Thymus (tissue), 11 donors: Measurements from ENCODE around the gene UST. TPM values are rescaled to one million over a fixed set of nuclear protein-coding genes. Genes with fewer than 3 reads are reported as not detected.

Source experiments
- DNase-seq, 9 donors: peaks; one replicate each; pipeline ENCODE4 v3.0.0-alpha.2; 2013; ENCODE audit warnings: low spot score in 9 of 9, low read depth in 6 of 9, missing footprints in 1 of 9
- H3K27ac ChIP-seq, 2 donors: one replicate each; pipeline ENCODE4 v1.5.1; 2013; ENCODE audit warnings: control low read depth in 1 of 2, low read depth in 1 of 2, low read length in 1 of 2, mild to moderate bottlenecking in 1 of 2, moderate library complexity in 1 of 2
- H3K27me3 ChIP-seq, 2 donors: one replicate each; pipeline ENCODE4 v1.5.1; 2013; ENCODE audit warnings: low read length in 1 of 2; ENCODE audit not compliant: control insufficient read depth in 2 of 2, insufficient read depth in 1 of 2
- H3K36me3 ChIP-seq, 2 donors: one replicate each; pipeline ENCODE4 v1.5.1; 2013; ENCODE audit warnings: low read length in 1 of 2, mild to moderate bottlenecking in 1 of 2, moderate library complexity in 1 of 2; ENCODE audit not compliant: control insufficient read depth in 2 of 2, insufficient read depth in 2 of 2
- H3K4me1 ChIP-seq, 2 donors: one replicate each; pipeline ENCODE4 v1.5.1; 2013; ENCODE audit warnings: low read length in 2 of 2; ENCODE audit not compliant: control insufficient read depth in 2 of 2, insufficient read depth in 2 of 2
- H3K4me3 ChIP-seq, 2 donors: one replicate each; pipeline ENCODE4 v1.5.1; 2013; ENCODE audit warnings: low read length in 2 of 2, control low read depth in 1 of 2, mild to moderate bottlenecking in 1 of 2
- H3K9me3 ChIP-seq, 2 donors: one replicate each; pipeline ENCODE4 v1.5.1; 2013; ENCODE audit warnings: low read length in 1 of 2, mild to moderate bottlenecking in 1 of 2; ENCODE audit not compliant: control insufficient read depth in 2 of 2, insufficient read depth in 1 of 2
- WGBS: extraction: QIAGEN DNeasy Blood & Tissue Kit; methylation state at CpG from one replicate; pipeline ENCODE4 v1.1.7; 2013; 5-methylcytosine and 5-hydroxymethylcytosine counted together
- polyA plus RNA-seq: library from polyadenylated mRNA; stranded (reverse); fragments of 200-250 nt; gene quantifications from one replicate; pipeline ENCODE4 v1.2.3, GENCODE V29; 2013
- total RNA-seq: library from RNA; stranded (reverse); fragments of 120-200 nt; gene quantifications from one replicate; pipeline ENCODE4 v1.2.4, GENCODE V29; 2013
- donor health status: healthy.

Gene UST
- total and polyA plus RNA-seq, 2 donors, result 6.3 to 8.0 TPM

- Histone ChIP-seq H3K9me3 (no peaks in the 10 kb centered on the region), H3K4me3 (no peak overlapping the region), H3K36me3 (no peaks in the 10 kb centered on the region), H3K4me1 (no peaks in the 10 kb centered on the region), H3K27ac (no peak overlapping the region), H3K27me3 (no peaks in the 10 kb centered on the region)
- 96% methylated on average over 4 of the region's 4 CpGs for WGBS
- DNase-seq, result no peak
Measured at GRCh38 chr6:148805777-148806176, 58.9 kb downstream of the UST start.

GRCh38 chr6:148807784-148808183 is 61.0 kb downstream of the UST start:
- no peaks in the 10 kb centered on the region for H3K4me1 ChIP-seq
- H3K27ac ChIP-seq, result no peak overlapping the region
- H3K36me3 ChIP-seq, result no peaks in the 10 kb centered on the region
- no peak overlapping the region for H3K4me3 ChIP-seq
- over 99% methylated on average over 7 of the region's 7 CpGs for WGBS
- H3K27me3 ChIP-seq, result no peaks in the 10 kb centered on the region
- no peaks in the 10 kb centered on the region for H3K9me3 ChIP-seq
- DNase-seq, result no peak

GRCh38 chr6:148808786-148809304 is 62.0 kb downstream of the UST start:
- Histone ChIP-seq H3K9me3 (no peaks in the 10 kb centered on the region), H3K36me3 (no peaks in the 10 kb centered on the region), H3K4me1 (no peaks in the 10 kb centered on the region), H3K4me3 (no peak overlapping the region), H3K27ac (no peak overlapping the region), H3K27me3 (no peaks in the 10 kb centered on the region)
- WGBS, result 93% methylated on average over 5 of the region's 5 CpGs
- no peak for DNase-seq

GRCh38 chr6:148811459-148811858 is 64.6 kb downstream of the UST start:
- no peak for DNase-seq
- Histone ChIP-seq H3K27me3 (no peaks in the 10 kb centered on the region), H3K9me3 (no peaks in the 10 kb centered on the region), H3K4me3 (no peak overlapping the region), H3K4me1 (no peaks in the 10 kb centered on the region), H3K27ac (no peak overlapping the region), H3K36me3 (no peaks in the 10 kb centered on the region)
- WGBS, result 97% methylated on average over 5 of the region's 5 CpGs

- no peaks in the 10 kb centered on the region for H3K9me3 ChIP-seq
- no peak overlapping the region for H3K27ac ChIP-seq
- no peaks in the 10 kb centered on the region for H3K36me3 ChIP-seq
- no peak for DNase-seq
- H3K4me1 ChIP-seq, result no peaks in the 10 kb centered on the region
- H3K27me3 ChIP-seq, result no peaks in the 10 kb centered on the region
- no peak overlapping the region for H3K4me3 ChIP-seq
- WGBS, result 76% methylated on average over 5 of the region's 5 CpGs
Measured at GRCh38 chr6:148814082-148814790, 67.4 kb downstream of the UST start.

GRCh38 chr6:148814869-148815268 is 68.0 kb downstream of the UST start:
- Histone ChIP-seq H3K4me1 (no peaks in the 10 kb centered on the region), H3K9me3 (no peaks in the 10 kb centered on the region), H3K4me3 (no peak overlapping the region), H3K36me3 (no peaks in the 10 kb centered on the region), H3K27me3 (no peaks in the 10 kb centered on the region), H3K27ac (no peak overlapping the region)
- DNase-seq, result no peak
- whole genome bisulfite sequencing, result 98% methylated on average over 2 of the region's 2 CpGs

GRCh38 chr6:148816117-148816516 is 69.3 kb downstream of the UST start:
- Histone ChIP-seq H3K4me1 (no peaks in the 10 kb centered on the region), H3K4me3 (no peak overlapping the region), H3K9me3 (no peaks in the 10 kb centered on the region), H3K36me3 (no peaks in the 10 kb centered on the region), H3K27ac (no peak overlapping the region), H3K27me3 (no peaks in the 10 kb centered on the region)
- DNase-seq, result no peak

- 58% methylated on average over 3 of the region's 3 CpGs for WGBS
- no peak overlapping the region for H3K4me3 ChIP-seq
- DNase-seq, result no peak
- H3K9me3 ChIP-seq, result no peaks in the 10 kb centered on the region
- H3K27me3 ChIP-seq, result no peaks in the 10 kb centered on the region
- H3K36me3 ChIP-seq, result no peaks in the 10 kb centered on the region
- H3K4me1 ChIP-seq, result no peaks in the 10 kb centered on the region
- no peak overlapping the region for H3K27ac ChIP-seq
Measured at GRCh38 chr6:148817689-148818088, 70.9 kb downstream of the UST start.

- H3K4me3 ChIP-seq, result no peak overlapping the region
- no peaks in the 10 kb centered on the region for H3K36me3 ChIP-seq
- H3K27me3 ChIP-seq, result no peaks in the 10 kb centered on the region
- H3K9me3 ChIP-seq, result no peaks in the 10 kb centered on the region
- WGBS, result 95% methylated on average over 7 of the region's 7 CpGs
- H3K4me1 ChIP-seq, result no peaks in the 10 kb centered on the region
- no peak for DNase-seq
- no peak overlapping the region for H3K27ac ChIP-seq
Measured at GRCh38 chr6:148818939-148819575, 72.2 kb downstream of the UST start.
